Cardiac muscle cell (in vitro differentiated cells and primary cell): ENCODE measurements around the gene CPNE5. TPM values are rescaled to one million over a fixed set of nuclear protein-coding genes. Genes with fewer than 3 reads are reported as not detected.

ENCODE experiments used
- DNase-seq, 2 donors: peaks; one replicate each; pipeline versions ENCODE4 v3.0.0 to v3.0.0-alpha.2; 2010 to 2017; ENCODE audit warnings: low read depth in 1 of 2, low spot score in 1 of 2
- H3K27ac ChIP-seq: fragments of 200-600 bp; sonication (generic); 2 replicates; pipeline ENCODE4 v1.5.1; 2016
- H3K27me3 ChIP-seq: fragments of 200-600 bp; sonication (generic); 2 replicates; pipeline ENCODE4 v1.6.0; 2016; ENCODE audit warnings: control low read depth
- H3K36me3 ChIP-seq: fragments of 200-600 bp; sonication (generic); 2 replicates; pipeline ENCODE4 v1.5.1; 2016; ENCODE audit warnings: control low read depth
- H3K4me1 ChIP-seq: fragments of 200-600 bp; sonication (generic); 2 replicates; pipeline ENCODE4 v1.8.1; 2017; ENCODE audit warnings: low read depth, mild to moderate bottlenecking, mixed run types
- H3K4me3 ChIP-seq: fragments of 200-600 bp; sonication (generic); 2 replicates; pipeline ENCODE4 v1.5.1; 2016; ENCODE audit warnings: mild to moderate bottlenecking
- H3K9me3 ChIP-seq: fragments of 200-600 bp; sonication (generic); 2 replicates; pipeline ENCODE4 v1.5.1; 2017; ENCODE audit warnings: low read depth, mild to moderate bottlenecking, control low read depth
- polyA plus RNA-seq: library from polyadenylated mRNA; unstranded; fragments of >200 nt; fragmentation: Nextera tagmentation; extraction: Ambion mirVana; gene quantifications from 2 replicates; pipeline ENCODE4 v1.2.1, GENCODE V29; 2016
- total RNA-seq: library from RNA; depleted of rRNA; stranded (reverse); fragments of >200 nt; gene quantifications from 2 replicates; pipeline ENCODE4 v1.2.3, GENCODE V29; 2016
- TF ChIP-seq, protein P1 (sequence below): IDR thresholded peaks from 2 replicates; pipeline ENCODE4 v1.5.1; 2012; ENCODE audit warnings: low read depth, mild to moderate bottlenecking, low read length

CPNE5 gene
- total and polyA plus RNA-seq, 2 experiments from 2014 or later, result 51.6 to 52.1 TPM

DNA sequence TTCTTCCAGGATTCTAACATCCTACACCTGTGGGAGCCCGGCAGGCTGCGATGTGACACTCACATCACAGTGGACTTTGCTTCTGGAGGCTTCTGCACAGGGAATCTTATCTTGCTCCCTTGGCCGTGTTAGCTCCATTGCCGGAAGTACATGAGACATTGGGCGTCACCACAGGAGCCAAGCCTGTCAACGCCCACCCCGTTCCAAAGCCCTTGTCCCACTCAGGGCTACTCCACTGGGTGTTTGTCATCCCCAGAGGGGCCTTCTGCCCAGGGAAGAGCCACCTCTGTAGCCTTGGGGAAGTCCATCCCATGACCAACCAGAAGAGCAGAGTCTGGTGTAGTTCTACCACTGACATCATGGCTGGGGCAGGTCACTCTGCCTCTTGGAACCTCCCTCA lies 139.9 kb downstream of the CPNE5 start:
- Histone ChIP-seq H3K27ac (no peak overlapping the region), H3K4me1 (no peaks in the 10 kb centered on the region), H3K9me3 (no peaks in the 10 kb centered on the region), H3K4me3 (no peak overlapping the region), H3K27me3 (no peaks in the 10 kb centered on the region), H3K36me3 (no peaks in the 10 kb centered on the region)
- no peak for DNase-seq
- TF ChIP-seq, protein P1, sequence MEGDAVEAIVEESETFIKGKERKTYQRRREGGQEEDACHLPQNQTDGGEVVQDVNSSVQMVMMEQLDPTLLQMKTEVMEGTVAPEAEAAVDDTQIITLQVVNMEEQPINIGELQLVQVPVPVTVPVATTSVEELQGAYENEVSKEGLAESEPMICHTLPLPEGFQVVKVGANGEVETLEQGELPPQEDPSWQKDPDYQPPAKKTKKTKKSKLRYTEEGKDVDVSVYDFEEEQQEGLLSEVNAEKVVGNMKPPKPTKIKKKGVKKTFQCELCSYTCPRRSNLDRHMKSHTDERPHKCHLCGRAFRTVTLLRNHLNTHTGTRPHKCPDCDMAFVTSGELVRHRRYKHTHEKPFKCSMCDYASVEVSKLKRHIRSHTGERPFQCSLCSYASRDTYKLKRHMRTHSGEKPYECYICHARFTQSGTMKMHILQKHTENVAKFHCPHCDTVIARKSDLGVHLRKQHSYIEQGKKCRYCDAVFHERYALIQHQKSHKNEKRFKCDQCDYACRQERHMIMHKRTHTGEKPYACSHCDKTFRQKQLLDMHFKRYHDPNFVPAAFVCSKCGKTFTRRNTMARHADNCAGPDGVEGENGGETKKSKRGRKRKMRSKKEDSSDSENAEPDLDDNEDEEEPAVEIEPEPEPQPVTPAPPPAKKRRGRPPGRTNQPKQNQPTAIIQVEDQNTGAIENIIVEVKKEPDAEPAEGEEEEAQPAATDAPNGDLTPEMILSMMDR, result no peak

DNA sequence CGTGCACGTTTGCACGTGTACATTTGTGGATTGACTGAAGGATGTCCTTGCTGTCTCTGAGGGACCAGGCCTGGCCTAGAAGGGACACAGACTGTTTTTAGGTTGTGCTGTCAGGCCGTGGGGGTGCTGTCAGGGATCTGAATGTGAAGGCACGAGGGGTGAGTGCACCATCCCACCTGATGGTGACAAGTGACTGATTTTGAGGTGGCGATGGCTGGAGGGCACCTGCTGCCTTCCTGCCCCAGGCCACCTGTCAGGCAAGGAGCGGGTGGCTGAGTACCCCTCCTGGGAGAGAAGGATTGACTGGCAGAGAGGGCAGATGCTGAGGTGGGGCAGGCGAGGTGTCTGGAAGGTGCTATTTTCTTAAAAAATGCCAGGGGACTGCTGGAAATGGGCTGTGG lies 140.4 kb downstream of the CPNE5 start:
- TF ChIP-seq, protein P1, result no peak
- no peak overlapping the region for H3K27ac ChIP-seq
- H3K9me3 ChIP-seq, result no peaks in the 10 kb centered on the region
- H3K4me3 ChIP-seq, result no peak overlapping the region
- no peaks in the 10 kb centered on the region for H3K36me3 ChIP-seq
- H3K27me3 ChIP-seq, result no peaks in the 10 kb centered on the region
- no peaks in the 10 kb centered on the region for H3K4me1 ChIP-seq
- no peak for DNase-seq

DNA sequence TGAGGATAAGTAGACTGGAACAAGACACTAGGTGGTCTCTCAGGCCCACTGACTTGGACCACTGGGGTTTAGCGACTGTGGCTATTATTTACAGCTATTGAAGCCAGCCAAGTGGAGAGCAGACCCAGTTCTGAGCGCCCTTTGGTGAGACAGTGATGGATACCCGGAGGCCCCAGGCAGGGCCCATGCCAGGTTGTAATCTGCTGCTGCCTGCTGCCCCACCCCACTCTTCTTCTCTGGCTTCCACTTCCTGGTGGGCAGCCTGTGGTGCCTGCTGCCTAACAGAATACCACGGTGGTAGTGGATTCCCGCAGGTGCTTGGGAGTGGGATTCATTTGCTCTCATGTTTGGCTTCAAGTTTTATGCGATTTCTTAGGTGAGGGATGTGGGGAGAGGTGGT lies 141.0 kb downstream of the CPNE5 start:
- no peaks in the 10 kb centered on the region for H3K27me3 ChIP-seq
- H3K27ac ChIP-seq, result no peak overlapping the region
- no peak for DNase-seq
- no peak overlapping the region for H3K4me3 ChIP-seq
- H3K4me1 ChIP-seq, result no peaks in the 10 kb centered on the region
- no peaks in the 10 kb centered on the region for H3K9me3 ChIP-seq
- TF ChIP-seq, protein P1, result no peak
- H3K36me3 ChIP-seq, result no peaks in the 10 kb centered on the region

DNA sequence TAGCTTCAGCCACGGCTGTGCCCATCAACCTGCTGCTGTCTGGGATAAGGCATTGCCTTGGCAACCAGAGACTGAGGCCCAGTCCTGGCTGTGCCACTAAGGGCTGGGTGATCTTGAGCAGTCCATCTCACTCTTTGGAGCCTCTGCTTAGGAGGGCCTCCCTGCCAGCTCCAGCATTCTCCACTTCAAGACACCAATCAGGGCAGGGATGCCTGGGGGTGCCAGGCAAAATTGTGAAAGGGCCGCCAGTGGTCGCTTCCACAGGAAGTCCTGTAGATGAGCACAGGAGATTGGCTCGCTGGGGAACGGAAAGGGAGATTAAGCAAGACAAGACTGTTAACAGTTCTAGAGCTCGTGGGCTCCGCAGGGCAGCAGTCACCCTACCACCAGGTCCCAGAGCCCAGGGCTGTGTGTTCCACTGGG lies 141.8 kb downstream of the CPNE5 start, which contains the start of gene RAB44:
Gene RAB44 (plus strand): TSS at position 346 of the 423 bp plus-strand sequence. CDS start 6,410 bp downstream, outside the sequence.
- H3K36me3 ChIP-seq, result no peaks in the 10 kb centered on the region
- DNase-seq, result no peak
- TF ChIP-seq, protein P1, result no peak
- H3K27me3 ChIP-seq, result no peaks in the 10 kb centered on the region
- H3K4me3 ChIP-seq, result no peak within 1 kb of the TSS
- H3K4me1 ChIP-seq, result peaks cover 6% of the 10 kb centered on the region
- no peaks in the 10 kb centered on the region for H3K9me3 ChIP-seq
- H3K27ac ChIP-seq, result no peak within 1 kb of the TSS

DNA sequence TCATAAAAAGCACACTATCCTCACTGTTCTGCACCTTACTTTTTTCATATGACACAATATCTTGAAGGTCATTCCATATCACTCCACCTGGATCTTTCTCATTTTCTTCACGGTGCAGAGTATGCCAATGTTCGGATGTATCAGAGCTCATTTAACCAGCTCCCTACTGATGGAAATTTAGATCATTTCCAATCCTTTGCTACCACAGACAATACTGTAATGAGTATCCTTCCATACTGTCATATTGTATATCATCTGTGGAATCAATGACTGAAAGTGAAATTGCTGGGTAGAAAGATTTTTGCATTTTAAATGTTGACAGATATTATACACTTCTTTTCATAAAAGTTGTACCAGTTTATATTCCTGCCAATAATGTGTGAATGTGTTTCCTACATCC lies 143.8 kb downstream of the CPNE5 start:
- no peak overlapping the region for H3K4me3 ChIP-seq
- H3K27me3 ChIP-seq, result no peaks in the 10 kb centered on the region

More for the DNA sequence above, 143.8 kb downstream of the CPNE5 start:
- Histone ChIP-seq H3K27ac (no peak overlapping the region), H3K4me1 (peaks cover 11% of the 10 kb centered on the region), H3K9me3 (no peaks in the 10 kb centered on the region), H3K36me3 (no peaks in the 10 kb centered on the region)
- no peak for DNase-seq
- TF ChIP-seq, protein P1, result no peak
